Upper lobe of left lung (tissue), 4 donors: Measurements from ENCODE around the gene SOX2.

Experiments
- CTCF ChIP-seq, 6 experiments: fragments of 450-650 bp in 4 of 6; fragments of 200-600 bp in 2 of 6; sonication (generic) in 2 of 6; IDR thresholded peaks; one replicate each; pipeline ENCODE4 v1.5.1; 2016 to 2019; ENCODE audit warnings: antibody characterized with exemption in 6 of 6
- EP300 ChIP-seq, 4 donors: sonication (generic); formaldehyde crosslinking; IDR thresholded peaks; one replicate each; pipeline ENCODE4 v1.5.1; 2017; ENCODE audit warnings: antibody characterized with exemption in 4 of 4, control low read depth in 2 of 4
- POLR2A ChIP-seq, 4 donors: fragments of 450-650 bp; IDR thresholded peaks; one replicate each; pipeline ENCODE4 v1.5.1; 2016 to 2017; ENCODE audit warnings: antibody characterized with exemption in 4 of 4, mild to moderate bottlenecking in 2 of 4
- POLR2AphosphoS5 ChIP-seq, 2 donors: sonication (generic); formaldehyde crosslinking; IDR thresholded peaks; one replicate each; pipeline ENCODE4 v1.5.1; 2017; ENCODE audit warnings: antibody characterized with exemption in 2 of 2

DNA sequence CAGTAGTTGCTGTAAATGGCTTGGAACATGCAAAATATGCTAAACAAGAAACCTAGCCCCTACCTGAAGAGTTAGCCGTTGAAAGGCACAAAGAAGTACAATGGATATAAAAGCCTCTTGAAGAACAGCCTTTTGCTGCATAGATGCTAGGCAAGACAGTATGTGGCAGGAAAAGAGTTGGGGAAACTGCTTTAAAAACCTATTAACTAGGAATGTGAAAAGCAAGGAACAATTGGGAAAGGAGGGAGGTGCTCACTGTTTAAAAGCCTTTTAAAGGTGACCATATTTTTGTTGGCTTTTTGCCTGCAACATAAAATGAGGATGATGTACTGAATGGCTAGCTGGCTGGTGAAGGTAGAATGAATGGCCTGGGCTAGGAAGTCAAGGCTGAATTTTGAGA is 24.5 kb upstream of the SOX2 start:
- TF ChIP-seq CTCF (IDR thresholded peaks at IDR 0.05) = no peak
- TF ChIP-seq POLR2AphosphoS5 (IDR thresholded peaks at IDR 0.05) = no peak
- no peak for TF ChIP-seq EP300 (IDR thresholded peaks at IDR 0.05)
- no peak for TF ChIP-seq POLR2A (IDR thresholded peaks at IDR 0.05)
